GM19324 (cell line): Measurements from ENCODE around the gene SEPTIN3.
"Not testable (repeated sequence)": the region's sequence is repeated elsewhere in the genome, so short reads cannot be mapped to it uniquely, and the experiment has no call there.

Experiments used
- ATAC-seq: cut with Tn5 transposase; IDR thresholded peaks from one replicate; pipeline ENCODE4 v1.9.1; 2021; ENCODE audit warnings: mild to moderate bottlenecking, moderate library complexity; ENCODE audit not compliant: unreplicated experiment, low FRiP score

Gene SEPTIN3

GRCh38 chr22:41940832-41941765 lies 28.1 kb upstream of the SEPTIN3 start:
- no peak for ATAC-seq

DNA sequence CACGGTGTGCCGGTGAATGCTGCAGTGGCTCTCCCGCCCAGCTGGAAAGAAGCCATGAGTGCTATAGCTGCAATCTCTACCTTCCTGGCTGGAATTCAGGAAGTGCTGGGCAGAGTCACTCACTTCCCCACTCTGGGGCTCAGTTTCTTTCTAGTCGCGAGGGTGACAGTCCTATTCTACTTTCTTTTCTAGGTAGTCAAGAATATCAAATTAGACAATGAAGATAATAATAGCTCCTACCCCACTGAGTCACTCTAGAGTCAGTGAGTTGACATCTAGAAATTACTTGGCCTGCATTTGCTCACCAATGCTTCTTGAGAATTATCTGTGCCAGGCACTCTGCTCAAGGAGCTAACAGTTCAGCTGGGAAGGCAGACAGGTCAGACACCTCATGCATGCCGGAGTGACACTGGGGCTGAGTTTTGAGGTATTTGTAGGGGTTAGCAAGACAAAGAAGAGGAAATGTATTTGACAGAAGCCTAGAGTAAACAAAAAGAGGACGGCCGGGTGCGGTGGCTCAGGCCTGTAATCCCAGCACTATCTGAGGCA lies 25.5 kb upstream of the SEPTIN3 start:
- ATAC-seq, result no peak

GRCh38 chr22:41946629-41947423 lies 22.4 kb upstream of the SEPTIN3 start, which contains the start of gene CENPM:
Gene CENPM (minus strand): TSS chr22:41947152. CDS start chr22:41947076, 76 bp downstream.
- peak; percentile 85 for ATAC-seq

DNA sequence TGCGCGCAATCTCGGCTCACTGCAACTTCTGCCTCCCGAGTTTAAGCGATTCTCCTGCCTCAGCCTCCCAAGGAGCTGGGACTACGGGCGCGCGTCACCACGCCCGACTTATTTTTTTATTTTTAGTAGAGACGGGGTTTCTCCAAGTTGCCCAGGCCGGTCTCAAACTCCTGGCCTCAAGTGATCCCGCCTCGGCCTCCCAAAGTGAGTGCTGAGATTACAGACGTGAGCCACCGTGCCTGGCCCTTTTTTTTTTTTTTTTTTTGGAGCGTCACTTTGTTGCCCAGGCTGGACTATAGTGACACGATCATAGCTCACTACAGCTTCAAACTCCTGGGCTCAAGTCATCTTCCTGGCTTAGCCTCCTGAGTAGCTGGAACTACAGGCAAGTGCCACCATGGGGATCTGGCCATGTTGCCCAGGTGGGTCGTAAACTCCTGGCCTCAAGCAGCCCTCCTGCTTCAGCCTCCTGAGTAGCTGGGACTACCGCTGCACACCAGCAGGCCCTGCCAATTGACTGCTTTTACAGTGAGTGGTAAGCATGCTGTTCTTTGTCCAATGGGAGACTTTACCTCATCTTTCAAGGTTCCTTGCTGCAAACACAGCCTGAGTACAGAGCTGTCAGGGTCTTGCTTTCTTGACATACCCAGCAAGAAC lies 21.7 kb upstream of the SEPTIN3 start:
- ATAC-seq, result no peak

DNA sequence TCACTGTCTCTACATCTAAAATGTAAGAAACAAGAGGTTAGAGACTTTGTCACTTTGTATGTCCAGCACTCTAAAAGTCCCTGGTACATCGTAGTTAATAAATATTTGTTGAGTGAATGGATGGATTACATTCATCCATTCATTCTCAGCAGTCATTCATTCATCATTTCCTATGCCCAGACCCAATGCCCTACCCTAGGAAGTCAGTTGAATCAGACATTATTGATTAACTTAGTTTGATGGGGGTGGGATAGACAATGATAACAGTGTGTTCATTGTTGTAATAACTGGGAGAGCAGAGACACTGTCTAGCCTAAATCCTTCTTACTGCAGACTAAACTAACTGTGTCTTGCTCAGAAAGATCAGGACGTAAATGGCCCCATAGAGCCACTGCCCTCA lies 21.1 kb upstream of the SEPTIN3 start:
- ATAC-seq, result no peak

DNA sequence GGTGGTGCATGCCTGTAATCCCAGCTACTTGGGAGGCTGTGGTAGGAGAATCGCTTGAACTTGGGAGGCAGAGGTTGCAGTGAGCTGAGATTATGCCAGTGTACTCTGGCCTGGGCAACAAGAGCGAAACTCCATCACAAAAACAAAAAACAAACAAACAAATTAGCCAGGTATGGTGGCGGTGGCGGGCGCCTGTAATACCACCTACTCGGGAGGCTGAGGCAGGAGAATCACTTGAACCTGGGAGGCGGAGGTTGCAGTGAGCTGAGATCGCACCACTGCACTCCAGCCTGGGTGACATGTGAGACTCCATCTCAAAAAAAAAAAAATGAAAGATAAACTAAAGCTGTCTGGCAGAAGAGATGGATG lies 20.3 kb upstream of the SEPTIN3 start:
- ATAC-seq, result not testable (repeated sequence)

GRCh38 chr22:41949297-41949965 lies 19.8 kb upstream of the SEPTIN3 start:
- no peak for ATAC-seq

- ATAC-seq, result no peak
These were observed 17.3 kb upstream of the SEPTIN3 start, which contains the start of gene SMIM45 for GRCh38 chr22:41951898-41952474. Gene SMIM45 (plus strand): TSS chr22:41952150.

DNA sequence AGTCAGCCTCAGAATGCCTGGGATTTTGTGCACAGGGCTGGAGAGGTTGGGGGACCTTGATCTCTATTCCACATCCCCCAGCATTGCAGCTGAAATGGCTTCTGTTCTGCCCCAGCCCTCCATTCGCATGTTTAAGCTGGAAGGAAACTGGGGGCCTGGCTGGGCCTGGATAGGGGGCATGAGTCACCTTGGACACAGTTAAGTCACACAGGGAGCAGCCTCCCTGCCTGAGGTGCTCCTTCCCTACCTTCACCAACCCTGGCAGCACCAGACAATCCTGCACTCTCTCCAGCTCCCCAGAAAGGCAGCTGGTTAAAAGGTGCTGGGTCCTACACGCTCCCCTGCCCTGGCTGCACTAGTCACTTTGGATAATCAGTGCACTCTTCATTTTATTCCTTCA lies 16.5 kb upstream of the SEPTIN3 start:
- no peak for ATAC-seq

DNA sequence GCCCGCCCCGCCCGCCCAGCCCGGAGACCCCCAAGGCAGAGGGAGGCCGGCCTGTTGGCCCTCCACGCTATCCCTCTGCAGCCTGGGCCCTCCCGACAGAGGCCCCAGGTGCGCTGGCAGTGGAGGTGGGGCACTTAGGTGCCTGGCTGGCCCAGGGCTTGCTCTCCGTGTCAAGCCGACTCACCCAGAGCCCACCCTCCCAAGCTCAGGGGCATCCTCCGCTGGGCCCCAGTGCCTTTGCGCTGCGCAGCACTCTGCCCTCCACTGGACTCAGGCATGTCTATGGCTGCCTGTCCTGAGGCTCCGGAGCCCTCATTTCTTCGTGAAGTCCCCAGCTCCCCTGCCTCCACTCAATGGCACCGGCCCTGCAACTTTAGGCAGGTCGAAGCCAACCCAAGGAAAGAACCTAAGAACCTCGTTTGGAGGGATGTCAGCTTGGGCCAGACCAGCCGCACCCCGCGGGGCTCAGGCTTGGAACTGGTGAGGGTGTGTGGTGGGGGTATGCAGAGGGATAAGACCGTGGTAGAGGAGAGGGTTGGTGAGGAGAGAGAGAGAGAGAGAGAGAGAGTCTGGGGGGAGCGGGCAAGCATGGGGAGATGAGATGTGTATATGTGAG lies 11.2 kb upstream of the SEPTIN3 start:
- ATAC-seq, result no peak

DNA sequence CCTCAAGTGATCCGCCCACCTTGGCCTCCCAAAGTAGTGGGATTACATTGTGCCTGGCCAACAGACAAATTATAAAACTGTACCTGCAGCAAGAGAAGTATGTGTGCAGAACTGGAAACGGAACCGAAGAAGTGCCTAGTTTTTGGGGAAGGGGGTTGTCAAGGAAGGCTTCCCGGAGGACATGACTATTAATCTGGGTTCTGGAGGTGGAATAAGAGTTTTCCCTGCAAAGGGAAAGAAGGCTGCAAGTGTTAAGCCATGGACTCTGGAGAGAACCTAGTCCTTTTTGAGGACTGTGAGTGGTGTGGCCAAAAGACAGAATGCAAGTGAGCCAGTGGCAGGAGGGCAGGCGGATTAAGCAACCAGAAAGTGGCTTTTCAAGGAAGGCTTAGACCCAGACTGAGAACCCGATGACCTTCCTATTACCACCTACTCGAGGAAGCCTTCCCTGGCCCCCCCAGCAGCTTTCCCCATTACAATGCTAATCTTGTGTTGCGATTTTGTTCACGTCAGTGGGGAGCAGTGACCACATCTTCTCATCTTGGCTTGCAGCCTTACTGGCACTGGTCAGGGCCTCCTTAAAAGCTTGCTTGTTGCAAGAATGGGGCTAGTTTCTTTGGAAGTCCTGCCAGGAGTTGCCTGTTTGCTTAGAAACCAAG lies 5.7 kb upstream of the SEPTIN3 start:
- ATAC-seq, result no peak

DNA sequence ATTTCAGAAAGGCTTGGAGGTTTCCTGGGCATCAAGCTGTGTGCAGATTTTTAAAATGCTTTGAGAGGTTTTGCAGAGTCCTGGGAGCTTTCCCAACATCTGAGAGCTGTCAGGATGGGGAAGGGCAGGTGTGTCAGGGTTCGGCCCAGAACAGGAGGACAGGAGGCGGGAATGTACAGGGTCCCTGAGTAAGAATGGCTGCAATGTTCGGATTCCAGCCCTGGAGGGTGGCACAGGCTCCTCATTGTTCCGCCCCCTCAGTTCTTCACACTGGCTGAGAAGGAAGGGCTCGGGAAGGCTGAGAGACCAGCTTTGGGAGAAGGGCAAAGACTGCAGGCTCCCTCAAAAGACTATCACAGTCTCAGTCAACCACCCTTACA lies 5.1 kb upstream of the SEPTIN3 start:
- ATAC-seq, result no peak

DNA sequence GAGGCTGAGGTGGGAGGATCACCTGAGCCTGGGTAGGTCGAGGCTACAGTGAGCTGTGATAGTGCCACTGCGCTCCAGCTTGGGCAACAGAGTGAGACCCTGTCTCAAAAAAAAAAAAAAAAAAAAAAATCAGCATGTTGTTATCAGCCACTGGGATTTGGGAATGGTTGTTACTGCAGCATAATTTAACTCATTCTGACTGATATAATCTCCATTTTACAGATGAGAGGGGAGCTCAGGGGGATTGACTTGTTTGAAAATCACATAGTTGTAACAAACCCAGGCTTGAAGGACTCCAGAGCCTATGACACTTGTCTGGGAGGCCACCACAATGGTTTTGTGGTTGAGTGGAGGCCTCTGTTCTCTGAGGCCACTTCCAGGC lies 3.0 kb upstream of the SEPTIN3 start:
- ATAC-seq, result no peak

- no peak for ATAC-seq
These were observed 2.5 kb upstream of the SEPTIN3 start for GRCh38 chr22:41966607-41967240.

GRCh38 chr22:41968601-41969000 lies 642 bp upstream of the SEPTIN3 start:
- no peak for ATAC-seq

DNA sequence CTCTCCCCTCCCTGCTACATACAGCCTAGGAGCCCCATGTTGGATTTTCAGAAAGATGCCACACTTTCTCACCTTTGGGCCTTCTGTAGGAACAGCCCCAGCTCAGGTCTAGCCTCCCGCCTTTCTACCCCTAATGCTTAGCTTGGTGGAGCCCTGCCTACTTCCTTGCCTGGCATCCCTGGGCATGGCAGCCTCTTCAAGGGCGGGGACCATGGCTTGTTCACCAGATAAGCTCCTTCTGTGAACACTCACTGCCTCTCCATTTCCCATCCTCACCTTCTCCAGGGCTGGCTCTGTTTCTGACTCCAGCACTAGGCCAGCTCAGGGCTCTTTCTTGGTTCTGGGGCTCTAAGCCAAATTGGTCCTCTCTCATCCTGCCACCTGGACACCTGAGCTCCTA lies 1.4 kb downstream of the SEPTIN3 start:
- ATAC-seq, result no peak

DNA sequence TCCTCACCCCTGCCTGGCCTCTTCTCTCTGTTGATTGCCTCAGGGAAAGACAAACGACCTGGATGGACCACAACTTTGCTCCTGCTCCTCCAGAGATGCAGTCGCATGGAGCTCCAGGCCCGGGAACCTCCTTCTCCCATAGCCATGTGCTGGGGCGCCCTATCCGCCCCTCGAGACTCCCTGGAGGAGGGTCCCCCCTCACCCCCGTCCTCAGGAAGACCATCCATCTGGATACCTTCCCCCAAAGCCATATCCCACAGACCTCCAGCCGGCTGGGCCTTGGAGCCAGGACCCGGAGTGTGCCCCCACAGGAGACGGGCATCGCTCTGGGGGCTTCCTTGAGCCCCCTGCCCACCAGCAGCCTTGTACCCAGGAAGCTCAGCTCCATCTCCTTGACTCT lies 2.2 kb downstream of the SEPTIN3 start:
- ATAC-seq, result no peak

DNA sequence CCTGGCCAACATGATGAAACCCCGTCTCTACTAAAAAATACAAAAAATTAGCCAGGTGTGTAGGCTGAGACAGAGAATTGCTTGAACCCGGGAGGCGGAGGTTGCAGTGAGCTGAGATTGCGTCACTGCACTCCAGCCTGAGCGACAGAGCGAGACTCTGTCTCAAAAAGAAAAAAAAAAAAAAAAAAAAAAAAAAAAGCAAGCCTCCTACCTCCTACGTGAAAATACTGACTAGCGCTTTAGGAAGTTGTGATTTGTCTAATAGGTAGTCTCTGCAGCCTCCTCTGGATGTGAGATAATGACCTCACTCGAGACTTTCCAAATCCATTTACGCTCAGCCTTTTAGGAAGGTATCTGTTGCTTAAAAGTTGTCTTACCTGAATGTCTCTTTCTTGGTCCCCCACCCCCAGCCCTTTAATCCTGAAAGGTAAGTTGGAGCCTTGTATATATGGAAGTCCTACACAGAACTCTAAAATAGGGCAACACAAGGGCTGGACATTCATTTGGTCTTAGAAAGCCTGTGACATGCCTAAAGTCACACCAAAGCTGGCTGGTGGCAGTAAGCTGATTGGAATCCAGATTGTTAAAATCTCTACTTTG lies 5.5 kb downstream of the SEPTIN3 start:
- ATAC-seq, result no peak
